MM.1S (cell line): Measurements from ENCODE around the gene COL13A1.

Experiments
- DNase-seq: peaks from one replicate; pipeline ENCODE4 v3.0.0-alpha.2; 2015
- H2AFZ ChIP-seq: fragments of 300-600 bp; sonication (generic); 2 replicates; pipeline ENCODE4 v1.6.0; 2016; ENCODE audit warnings: antibody characterized with exemption, low read length
- H3F3A ChIP-seq: fragments of 300-600 bp; sonication (generic); 2 replicates; pipeline ENCODE4 v1.6.1; 2016; ENCODE audit warnings: mild to moderate bottlenecking, antibody characterized with exemption, low read length, moderate library complexity, mixed read lengths; ENCODE audit not compliant: insufficient read depth
- H3K27ac ChIP-seq: fragments of 300-600 bp; sonication (generic); 2 replicates; pipeline ENCODE4 v1.5.1; 2016; ENCODE audit warnings: mild to moderate bottlenecking, low read length
- H3K27me3 ChIP-seq: fragments of 300-600 bp; sonication (generic); replicated peaks from 2 replicates; pipeline ENCODE4 v1.6.0; 2016; ENCODE audit warnings: low read length; ENCODE audit not compliant: insufficient read depth
- H3K36me3 ChIP-seq: fragments of 300-600 bp; sonication (generic); replicated peaks from 2 replicates; pipeline ENCODE4 v1.6.1; 2016; ENCODE audit warnings: mild to moderate bottlenecking, low read length, mixed read lengths; ENCODE audit not compliant: insufficient read depth
- H3K4me1 ChIP-seq: fragments of 300-600 bp; sonication (generic); 2 replicates; pipeline ENCODE4 v1.6.1; 2016; ENCODE audit warnings: low read length, mixed read lengths
- H3K4me2 ChIP-seq: fragments of 300-600 bp; sonication (generic); 2 replicates; pipeline ENCODE4 v1.6.0; 2016; ENCODE audit warnings: low read depth, low read length
- H3K4me3 ChIP-seq: fragments of 300-600 bp; sonication (generic); 2 replicates; pipeline ENCODE4 v1.5.1; 2016; ENCODE audit warnings: low read length, mixed read lengths
- H3K79me2 ChIP-seq: fragments of 300-600 bp; sonication (generic); 2 replicates; pipeline ENCODE4 v1.6.1; 2016; ENCODE audit warnings: mixed run types, low read length, mixed read lengths
- H3K9ac ChIP-seq: fragments of 300-600 bp; sonication (generic); 2 replicates; pipeline ENCODE4 v1.6.1; 2016; ENCODE audit warnings: low read length, mixed read lengths
- H3K9me2 ChIP-seq: fragments of 300-600 bp; sonication (generic); replicated peaks from 2 replicates; pipeline ENCODE4 v1.6.1; 2016; ENCODE audit warnings: mild to moderate bottlenecking, low read length, mixed read lengths; ENCODE audit not compliant: insufficient read depth
- H3K9me3 ChIP-seq: fragments of 300-600 bp; sonication (generic); replicated peaks from 2 replicates; pipeline ENCODE4 v1.6.1; 2016; ENCODE audit warnings: mild to moderate bottlenecking, low read length, mixed read lengths; ENCODE audit not compliant: insufficient read depth
- H4K20me1 ChIP-seq: fragments of 300-600 bp; sonication (generic); 2 replicates; pipeline ENCODE4 v1.6.1; 2016; ENCODE audit warnings: mild to moderate bottlenecking, low read length, moderate library complexity, mixed read lengths; ENCODE audit not compliant: insufficient read depth
- CTCF ChIP-seq: fragments of 300-600 bp; sonication (generic); IDR thresholded peaks from 2 replicates; pipeline ENCODE4 v1.5.1; 2016; ENCODE audit warnings: antibody characterized with exemption, low read length, mixed read lengths
- EZH2 ChIP-seq: fragments of 300-600 bp; sonication (generic); optimal IDR thresholded peaks from 2 replicates; pipeline ENCODE3; 2017; ENCODE audit warnings: low read depth, mild to moderate bottlenecking, antibody characterized with exemption, low read length, mixed read lengths
- EZH2phosphoT487 ChIP-seq: fragments of 300-600 bp; sonication (generic); IDR thresholded peaks from 2 replicates; pipeline ENCODE4 v1.6.1; 2018; ENCODE audit warnings: antibody characterized with exemption, low read length

COL13A1 gene

GRCh38 chr10:69800109-69800508, 1.6 kb upstream of the COL13A1 start:
- Histone ChIP-seq H4K20me1 (no peaks in the 10 kb centered on the region), H3K27ac (no peak overlapping the region), H3K36me3 (no peaks in the 10 kb centered on the region), H3K9me2 (no peaks in the 10 kb centered on the region), H3K9ac (no peak overlapping the region), H3K9me3 (no peaks in the 10 kb centered on the region), H3K4me2 (no peak overlapping the region), H3K27me3 (peaks cover 69% of the 10 kb centered on the region), H3K79me2 (no peaks in the 10 kb centered on the region), H3F3A (no peaks in the 10 kb centered on the region), H3K4me3 (no peak overlapping the region), H3K4me1 (no peaks in the 10 kb centered on the region), H2AFZ (no peak overlapping the region)
- DNase-seq = peak; percentile 11
- TF ChIP-seq CTCF = peak; percentile 63
- TF ChIP-seq EZH2phosphoT487 = no peak
- TF ChIP-seq EZH2 = no peak

DNA sequence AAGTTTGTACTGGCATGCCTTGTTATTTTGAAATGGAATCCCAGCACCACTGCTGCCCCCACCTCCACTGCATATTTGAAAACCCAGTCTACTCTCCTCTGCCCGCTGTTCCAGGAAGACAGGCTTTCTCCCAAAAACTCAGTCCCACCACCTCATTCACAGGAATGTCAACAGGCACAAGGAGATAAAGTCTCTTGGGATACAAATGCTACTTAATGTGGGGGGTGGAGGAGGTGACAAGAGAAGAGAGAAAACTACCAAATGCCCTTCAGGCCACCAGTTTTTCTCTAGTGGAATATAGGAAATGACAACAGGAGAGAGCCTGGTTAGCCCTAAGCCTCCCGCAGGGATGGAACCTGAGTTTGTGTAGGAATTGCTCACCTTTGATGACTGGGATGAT, 1.0 kb upstream of the COL13A1 start:
- Histone ChIP-seq H3K9me3 (no peaks in the 10 kb centered on the region), H3K4me3 (no peak overlapping the region), H3K4me2 (no peak overlapping the region), H3K27ac (no peak overlapping the region), H2AFZ (no peak overlapping the region), H3F3A (no peaks in the 10 kb centered on the region), H3K27me3 (peaks cover 70% of the 10 kb centered on the region), H3K4me1 (no peaks in the 10 kb centered on the region), H4K20me1 (no peaks in the 10 kb centered on the region), H3K36me3 (no peaks in the 10 kb centered on the region), H3K79me2 (no peaks in the 10 kb centered on the region), H3K9ac (no peak overlapping the region), H3K9me2 (no peaks in the 10 kb centered on the region)
- DNase-seq = no peak
- TF ChIP-seq CTCF (no peak), EZH2 (no peak), EZH2phosphoT487 (no peak)

- H3K9ac ChIP-seq = no peak overlapping the region
- no peak overlapping the region for H3K27ac ChIP-seq
- peaks cover 73% of the 10 kb centered on the region for H3K27me3 ChIP-seq
- no peaks in the 10 kb centered on the region for H3F3A ChIP-seq
- H3K36me3 ChIP-seq = no peaks in the 10 kb centered on the region
- peak; percentile 40 for DNase-seq
- no peaks in the 10 kb centered on the region for H3K9me3 ChIP-seq
- no peaks in the 10 kb centered on the region for H3K9me2 ChIP-seq
- no peaks in the 10 kb centered on the region for H4K20me1 ChIP-seq
- H3K4me3 ChIP-seq = no peak overlapping the region
- no peaks in the 10 kb centered on the region for H3K4me1 ChIP-seq
- H3K79me2 ChIP-seq = no peaks in the 10 kb centered on the region
- TF ChIP-seq CTCF = peak; percentile 63
- TF ChIP-seq EZH2 = no peak
- TF ChIP-seq EZH2phosphoT487 = no peak
- H3K4me2 ChIP-seq = peak overlapping the region; percentile 8; the same call in 1 of the 2 replicates
- no peak overlapping the region for H2AFZ ChIP-seq
Measured at GRCh38 chr10:69801094-69801433, 642 bp upstream of the COL13A1 start.
